Measurements from ENCODE around the gene KIFC3.
A peak's percentile ranks its signal among the peaks of the same experiment; 100 is the strongest.

Gene KIFC3

DNA sequence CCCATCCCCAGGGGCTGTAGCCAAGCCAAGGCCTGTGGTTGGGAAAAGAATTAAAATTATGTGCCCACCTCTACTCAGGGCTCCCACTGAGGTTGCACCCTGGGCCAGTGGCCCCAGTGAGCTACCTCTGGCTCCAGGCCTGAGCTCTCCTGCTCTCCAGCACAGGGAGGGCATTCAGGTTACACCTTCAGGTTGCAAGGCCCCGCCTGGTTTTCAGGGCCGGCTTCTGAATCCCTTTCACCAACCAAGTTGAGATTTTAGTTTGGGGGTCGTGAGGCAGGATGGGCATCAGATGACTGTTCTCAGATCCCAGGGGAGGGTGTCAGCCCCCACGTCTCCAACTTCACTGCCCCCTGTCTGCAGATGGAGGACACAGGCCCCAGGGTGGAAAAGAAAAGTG is 74.7 kb downstream of the KIFC3 start:
- Histone ChIP-seq H3K4me3 (ENCODE audit: low read length) (no peak overlapping the region), H3K4me2 (ENCODE audit: low read length) (no peak overlapping the region), H3K4me1 (ENCODE audit: low read length) (peaks cover 6% of the 10 kb centered on the region; the same call in 1 of the 2 replicates), H3K79me2 (ENCODE audit: low read length) (no peaks in the 10 kb centered on the region), H3K36me3 (replicated peaks; ENCODE audit: low read depth, low read length) (no peaks in the 10 kb centered on the region), H3K9me3 (ENCODE audit: insufficient read depth, low read length) (no peaks in the 10 kb centered on the region), H3K9ac (ENCODE audit: low read length) (no peak overlapping the region), H2AFZ (ENCODE audit: low read depth, low read length) (no peak overlapping the region), H4K20me1 (ENCODE audit: insufficient read depth, low read length) (no peaks in the 10 kb centered on the region), H3K27me3 (ENCODE audit: low read depth, low read length) (no peaks in the 10 kb centered on the region), H3K27ac (ENCODE audit: low read length) (no peak overlapping the region)
- TF ChIP-seq, protein P1, sequence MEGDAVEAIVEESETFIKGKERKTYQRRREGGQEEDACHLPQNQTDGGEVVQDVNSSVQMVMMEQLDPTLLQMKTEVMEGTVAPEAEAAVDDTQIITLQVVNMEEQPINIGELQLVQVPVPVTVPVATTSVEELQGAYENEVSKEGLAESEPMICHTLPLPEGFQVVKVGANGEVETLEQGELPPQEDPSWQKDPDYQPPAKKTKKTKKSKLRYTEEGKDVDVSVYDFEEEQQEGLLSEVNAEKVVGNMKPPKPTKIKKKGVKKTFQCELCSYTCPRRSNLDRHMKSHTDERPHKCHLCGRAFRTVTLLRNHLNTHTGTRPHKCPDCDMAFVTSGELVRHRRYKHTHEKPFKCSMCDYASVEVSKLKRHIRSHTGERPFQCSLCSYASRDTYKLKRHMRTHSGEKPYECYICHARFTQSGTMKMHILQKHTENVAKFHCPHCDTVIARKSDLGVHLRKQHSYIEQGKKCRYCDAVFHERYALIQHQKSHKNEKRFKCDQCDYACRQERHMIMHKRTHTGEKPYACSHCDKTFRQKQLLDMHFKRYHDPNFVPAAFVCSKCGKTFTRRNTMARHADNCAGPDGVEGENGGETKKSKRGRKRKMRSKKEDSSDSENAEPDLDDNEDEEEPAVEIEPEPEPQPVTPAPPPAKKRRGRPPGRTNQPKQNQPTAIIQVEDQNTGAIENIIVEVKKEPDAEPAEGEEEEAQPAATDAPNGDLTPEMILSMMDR (IDR thresholded peaks at IDR 0.05; ENCODE audit: low read depth, low read length) = peak; percentile 9; the same call in 1 of the 2 replicates
- no peak for TF ChIP-seq EZH2phosphoT487 (IDR thresholded peaks at IDR 0.05; ENCODE audit: low read depth)

DNA sequence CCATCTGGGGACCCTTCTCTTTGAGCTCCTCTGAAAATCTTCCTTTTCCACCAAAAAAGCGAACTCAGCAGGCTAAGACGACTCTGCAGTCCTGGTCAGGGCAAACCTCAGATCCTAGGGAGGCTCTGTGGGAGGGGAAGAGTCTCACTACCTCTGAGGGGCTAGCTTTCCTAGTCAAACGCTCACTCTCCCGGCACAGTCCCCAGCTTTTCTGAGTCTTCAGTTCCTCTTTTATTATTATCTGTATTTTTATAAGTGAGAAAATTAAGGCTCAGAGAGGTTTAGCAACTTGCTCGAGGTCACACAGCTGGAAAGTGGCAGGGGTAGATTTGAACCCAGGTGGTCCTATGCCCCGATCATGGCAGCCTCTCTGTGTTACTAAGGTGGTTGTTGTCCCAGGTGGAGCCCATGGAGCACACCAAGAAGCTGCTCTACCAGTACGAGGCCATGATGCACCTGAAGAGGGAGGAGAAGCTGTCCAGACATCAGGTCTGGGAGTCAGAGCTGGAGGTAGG is 75.8 kb downstream of the KIFC3 start:
- no peaks in the 10 kb centered on the region for H3K9me3 ChIP-seq (ENCODE audit: insufficient read depth, low read length)
- H3K4me1 ChIP-seq (ENCODE audit: low read length) = peaks cover 6% of the 10 kb centered on the region; the same call in 1 of the 2 replicates
- no peak overlapping the region for H3K4me2 ChIP-seq (ENCODE audit: low read length)
- H3K79me2 ChIP-seq (ENCODE audit: low read length) = no peaks in the 10 kb centered on the region
- no peak overlapping the region for H2AFZ ChIP-seq (ENCODE audit: low read depth, low read length)
- H3K27ac ChIP-seq (ENCODE audit: low read length) = no peak overlapping the region
- no peaks in the 10 kb centered on the region for H3K27me3 ChIP-seq (ENCODE audit: low read depth, low read length)
- H3K4me3 ChIP-seq (ENCODE audit: low read length) = no peak overlapping the region
- no peak overlapping the region for H3K9ac ChIP-seq (ENCODE audit: low read length)
- no peaks in the 10 kb centered on the region for H4K20me1 ChIP-seq (ENCODE audit: insufficient read depth, low read length)
- TF ChIP-seq, protein P1 (IDR thresholded peaks at IDR 0.05; ENCODE audit: low read depth, low read length) = no peak
- TF ChIP-seq EZH2phosphoT487 (IDR thresholded peaks at IDR 0.05; ENCODE audit: low read depth) = no peak
- H3K36me3 ChIP-seq (replicated peaks; ENCODE audit: low read depth, low read length) = no peaks in the 10 kb centered on the region

DNA sequence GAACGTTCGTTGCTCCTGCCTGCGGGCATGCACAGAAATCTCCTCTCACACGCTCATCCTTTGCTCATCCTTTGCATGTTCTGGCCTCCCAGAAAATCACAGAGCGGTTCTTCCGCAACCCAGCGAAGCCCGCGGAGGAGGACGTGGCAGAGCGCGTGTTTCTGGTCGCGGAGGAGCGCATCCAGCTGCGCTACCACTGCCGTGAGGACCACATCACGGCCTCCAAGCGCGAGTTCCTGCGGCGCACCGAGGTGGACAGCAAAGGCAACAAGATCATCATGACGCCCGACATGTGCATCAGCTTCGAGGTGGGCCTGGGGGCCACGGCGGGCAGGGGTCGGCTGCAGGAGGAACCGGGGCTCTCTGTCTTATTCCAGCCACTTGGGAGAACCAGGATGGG is 76.3 kb downstream of the KIFC3 start:
- no peak overlapping the region for H3K27ac ChIP-seq (ENCODE audit: low read length)
- no peak for TF ChIP-seq EZH2phosphoT487 (IDR thresholded peaks at IDR 0.05; ENCODE audit: low read depth)
- TF ChIP-seq, protein P1 (IDR thresholded peaks at IDR 0.05; ENCODE audit: low read depth, low read length) = no peak
- no peak overlapping the region for H2AFZ ChIP-seq (ENCODE audit: low read depth, low read length)
- H3K4me2 ChIP-seq (ENCODE audit: low read length) = no peak overlapping the region
- no peaks in the 10 kb centered on the region for H3K9me3 ChIP-seq (ENCODE audit: insufficient read depth, low read length)
- no peak overlapping the region for H3K4me3 ChIP-seq (ENCODE audit: low read length)
- H3K9ac ChIP-seq (ENCODE audit: low read length) = no peak overlapping the region
- H3K4me1 ChIP-seq (ENCODE audit: low read length) = peaks cover 6% of the 10 kb centered on the region; the same call in 1 of the 2 replicates
- H4K20me1 ChIP-seq (ENCODE audit: insufficient read depth, low read length) = no peaks in the 10 kb centered on the region
- no peaks in the 10 kb centered on the region for H3K36me3 ChIP-seq (replicated peaks; ENCODE audit: low read depth, low read length)
- no peaks in the 10 kb centered on the region for H3K27me3 ChIP-seq (ENCODE audit: low read depth, low read length)
- H3K79me2 ChIP-seq (ENCODE audit: low read length) = no peaks in the 10 kb centered on the region

DNA sequence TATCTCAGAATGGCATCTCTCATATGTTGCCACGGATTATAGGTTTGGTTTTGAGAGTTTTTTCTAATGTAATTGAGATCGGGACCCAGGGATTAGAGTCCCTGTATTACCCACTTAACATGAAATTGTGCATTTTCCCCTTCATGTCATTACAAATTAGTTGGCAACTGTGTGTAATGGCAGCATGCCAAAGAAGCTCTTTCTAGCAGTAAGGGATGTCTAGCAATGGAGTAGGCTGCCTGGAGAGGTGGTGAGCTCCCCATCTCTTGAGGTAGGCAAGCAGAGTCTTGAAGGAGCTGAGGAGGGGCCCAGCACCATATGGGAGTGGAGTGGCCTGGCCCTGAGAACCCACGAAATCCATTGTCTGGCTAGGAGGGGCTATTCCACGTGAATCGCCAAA is 76.7 kb downstream of the KIFC3 start:
- no peak overlapping the region for H3K4me2 ChIP-seq (ENCODE audit: low read length)
- H4K20me1 ChIP-seq (ENCODE audit: insufficient read depth, low read length) = no peaks in the 10 kb centered on the region
- no peak for TF ChIP-seq EZH2phosphoT487 (IDR thresholded peaks at IDR 0.05; ENCODE audit: low read depth)
- TF ChIP-seq, protein P1 (IDR thresholded peaks at IDR 0.05; ENCODE audit: low read depth, low read length) = no peak
- H3K79me2 ChIP-seq (ENCODE audit: low read length) = no peaks in the 10 kb centered on the region
- H3K4me1 ChIP-seq (ENCODE audit: low read length) = peaks cover 6% of the 10 kb centered on the region; the same call in 1 of the 2 replicates
- no peaks in the 10 kb centered on the region for H3K36me3 ChIP-seq (replicated peaks; ENCODE audit: low read depth, low read length)
- no peak overlapping the region for H3K4me3 ChIP-seq (ENCODE audit: low read length)
- no peak overlapping the region; the same call in 1 of the 2 replicates for H2AFZ ChIP-seq (ENCODE audit: low read depth, low read length)
- H3K27me3 ChIP-seq (ENCODE audit: low read depth, low read length) = no peaks in the 10 kb centered on the region
- no peak overlapping the region for H3K27ac ChIP-seq (ENCODE audit: low read length)
- no peak overlapping the region for H3K9ac ChIP-seq (ENCODE audit: low read length)
- no peaks in the 10 kb centered on the region for H3K9me3 ChIP-seq (ENCODE audit: insufficient read depth, low read length)

Data from OCI-LY3 (cell line).